Measurements from ENCODE around the gene DSG2. TPM values are rescaled to one million over a fixed set of nuclear protein-coding genes. Genes with fewer than 3 reads are reported as not detected.

DSG2 gene
- total RNA-seq, 4 donors from 2014 or later: 4.0 to 6.9 (median 5.7) TPM

DNA sequence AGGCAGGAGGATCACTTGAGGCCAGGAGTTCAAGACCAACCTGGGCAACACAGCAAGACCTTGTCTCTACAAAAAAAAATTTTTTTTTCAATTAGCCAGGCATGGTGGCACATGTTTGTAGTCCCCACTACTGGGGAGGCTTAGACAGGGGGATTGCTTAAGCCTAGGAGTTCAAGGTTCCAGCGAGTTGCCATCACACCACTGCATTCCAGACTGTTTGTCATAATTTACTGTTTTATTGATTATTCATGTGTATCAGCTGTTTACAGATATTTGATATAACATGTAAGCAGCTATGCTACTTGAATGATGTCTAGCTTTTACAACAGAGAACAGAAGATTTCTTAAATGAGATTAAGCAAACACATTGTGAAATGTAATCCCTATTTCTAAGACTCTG, 35.3 kb downstream of the DSG2 start:
- Histone ChIP-seq H3K27me3 (no peaks in the 10 kb centered on the region), H3K27ac (no peak overlapping the region), H3K9me3 (no peaks in the 10 kb centered on the region), H3K4me3 (no peak overlapping the region), H3K36me3 (no peaks in the 10 kb centered on the region), H3K4me1 (no peaks in the 10 kb centered on the region)
- 84 to 86% methylated on average over 1 of the region's 1 CpG for WGBS, 2 donors
- TF ChIP-seq EP300 (IDR thresholded peaks at IDR 0.05) (no peak), POLR2A (IDR thresholded peaks at IDR 0.05) (no peak)
- TF ChIP-seq, protein P1, sequence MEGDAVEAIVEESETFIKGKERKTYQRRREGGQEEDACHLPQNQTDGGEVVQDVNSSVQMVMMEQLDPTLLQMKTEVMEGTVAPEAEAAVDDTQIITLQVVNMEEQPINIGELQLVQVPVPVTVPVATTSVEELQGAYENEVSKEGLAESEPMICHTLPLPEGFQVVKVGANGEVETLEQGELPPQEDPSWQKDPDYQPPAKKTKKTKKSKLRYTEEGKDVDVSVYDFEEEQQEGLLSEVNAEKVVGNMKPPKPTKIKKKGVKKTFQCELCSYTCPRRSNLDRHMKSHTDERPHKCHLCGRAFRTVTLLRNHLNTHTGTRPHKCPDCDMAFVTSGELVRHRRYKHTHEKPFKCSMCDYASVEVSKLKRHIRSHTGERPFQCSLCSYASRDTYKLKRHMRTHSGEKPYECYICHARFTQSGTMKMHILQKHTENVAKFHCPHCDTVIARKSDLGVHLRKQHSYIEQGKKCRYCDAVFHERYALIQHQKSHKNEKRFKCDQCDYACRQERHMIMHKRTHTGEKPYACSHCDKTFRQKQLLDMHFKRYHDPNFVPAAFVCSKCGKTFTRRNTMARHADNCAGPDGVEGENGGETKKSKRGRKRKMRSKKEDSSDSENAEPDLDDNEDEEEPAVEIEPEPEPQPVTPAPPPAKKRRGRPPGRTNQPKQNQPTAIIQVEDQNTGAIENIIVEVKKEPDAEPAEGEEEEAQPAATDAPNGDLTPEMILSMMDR (IDR thresholded peaks at IDR 0.05): no peak
- no peak for DNase-seq (ENCODE audit: low spot score in 2 of 2)

DNA sequence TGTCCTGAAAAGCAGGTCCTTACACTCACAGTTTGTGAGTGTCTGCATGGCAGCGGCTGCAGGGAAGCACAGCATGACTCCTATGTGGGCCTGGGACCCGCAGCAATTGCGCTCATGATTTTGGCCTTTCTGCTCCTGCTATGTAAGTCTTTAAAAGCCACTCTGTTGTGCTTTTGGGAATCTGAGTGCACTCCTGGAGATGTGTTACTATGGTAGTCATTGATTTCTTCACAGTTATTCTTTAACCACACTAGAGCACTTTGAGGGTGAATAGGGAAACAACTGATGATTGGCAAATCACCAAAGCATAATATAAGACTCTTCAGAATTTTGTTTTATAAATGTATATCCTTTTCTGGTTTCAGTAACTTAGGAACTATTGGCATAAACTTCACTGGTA, 40.9 kb downstream of the DSG2 start:
- H3K4me1 ChIP-seq: no peaks in the 10 kb centered on the region
- no peak for TF ChIP-seq EP300 (IDR thresholded peaks at IDR 0.05)
- TF ChIP-seq, protein P1 (IDR thresholded peaks at IDR 0.05): no peak
- TF ChIP-seq POLR2A (IDR thresholded peaks at IDR 0.05): no peak
- DNase-seq (ENCODE audit: low spot score in 2 of 2): no peak
- H3K9me3 ChIP-seq: no peaks in the 10 kb centered on the region
- H3K27ac ChIP-seq: no peak overlapping the region
- no peak overlapping the region for H3K4me3 ChIP-seq
- H3K27me3 ChIP-seq: no peaks in the 10 kb centered on the region
- WGBS, 2 donors: 88 to 92% methylated on average over 3 of the region's 3 CpGs
- H3K36me3 ChIP-seq: no peaks in the 10 kb centered on the region

DNA sequence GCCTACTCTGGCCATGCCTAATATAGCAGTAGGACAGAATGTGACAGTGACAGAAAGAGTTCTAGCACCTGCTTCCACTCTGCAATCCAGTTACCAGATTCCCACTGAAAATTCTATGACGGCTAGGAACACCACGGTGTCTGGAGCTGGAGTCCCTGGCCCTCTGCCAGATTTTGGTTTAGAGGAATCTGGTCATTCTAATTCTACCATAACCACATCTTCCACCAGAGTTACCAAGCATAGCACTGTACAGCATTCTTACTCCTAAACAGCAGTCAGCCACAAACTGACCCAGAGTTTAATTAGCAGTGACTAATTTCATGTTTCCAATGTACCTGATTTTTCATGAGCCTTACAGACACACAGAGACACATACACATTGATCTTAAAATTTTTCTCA, 48.5 kb downstream of the DSG2 start:
- no peak for DNase-seq (ENCODE audit: low spot score in 2 of 2)
- Histone ChIP-seq H3K36me3 (no peaks in the 10 kb centered on the region), H3K4me1 (no peaks in the 10 kb centered on the region), H3K4me3 (no peak overlapping the region), H3K9me3 (no peaks in the 10 kb centered on the region), H3K27me3 (no peaks in the 10 kb centered on the region), H3K27ac (no peak overlapping the region)
- 73 to 84% methylated on average over 2 of the region's 2 CpGs for WGBS, 2 donors
- no peak for TF ChIP-seq POLR2A (IDR thresholded peaks at IDR 0.05)
- no peak for TF ChIP-seq EP300 (IDR thresholded peaks at IDR 0.05)
- TF ChIP-seq, protein P1 (IDR thresholded peaks at IDR 0.05): no peak

DNA sequence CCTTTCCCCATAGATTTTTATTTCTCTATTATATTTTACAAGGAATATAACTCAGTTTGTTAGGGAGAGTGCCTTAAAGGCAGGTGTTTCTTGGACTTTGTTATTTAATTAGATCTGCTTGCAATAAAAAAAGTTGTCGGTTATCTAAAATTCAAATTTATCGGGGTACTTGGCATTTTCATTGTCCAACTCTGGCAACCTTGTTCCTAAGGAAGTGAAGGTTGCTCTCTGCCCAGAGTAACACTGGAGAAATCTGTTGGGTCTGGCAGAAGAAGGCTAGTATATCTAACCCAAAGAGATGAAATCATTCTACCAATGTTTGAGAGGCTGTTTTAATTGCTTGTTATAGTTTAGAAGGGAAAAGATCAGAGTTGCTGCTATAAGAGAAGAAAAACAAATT, 50.9 kb downstream of the DSG2 start:
- 97 to 100% methylated on average over 2 of the region's 2 CpGs for WGBS, 2 donors
- Histone ChIP-seq H3K27me3 (no peaks in the 10 kb centered on the region), H3K4me1 (no peaks in the 10 kb centered on the region), H3K27ac (no peak overlapping the region), H3K36me3 (no peaks in the 10 kb centered on the region), H3K9me3 (no peaks in the 10 kb centered on the region), H3K4me3 (no peak overlapping the region)
- DNase-seq (ENCODE audit: low spot score in 2 of 2): no peak
- no peak for TF ChIP-seq EP300 (IDR thresholded peaks at IDR 0.05)
- TF ChIP-seq, protein P1 (IDR thresholded peaks at IDR 0.05): no peak
- TF ChIP-seq POLR2A (IDR thresholded peaks at IDR 0.05): no peak

DNA sequence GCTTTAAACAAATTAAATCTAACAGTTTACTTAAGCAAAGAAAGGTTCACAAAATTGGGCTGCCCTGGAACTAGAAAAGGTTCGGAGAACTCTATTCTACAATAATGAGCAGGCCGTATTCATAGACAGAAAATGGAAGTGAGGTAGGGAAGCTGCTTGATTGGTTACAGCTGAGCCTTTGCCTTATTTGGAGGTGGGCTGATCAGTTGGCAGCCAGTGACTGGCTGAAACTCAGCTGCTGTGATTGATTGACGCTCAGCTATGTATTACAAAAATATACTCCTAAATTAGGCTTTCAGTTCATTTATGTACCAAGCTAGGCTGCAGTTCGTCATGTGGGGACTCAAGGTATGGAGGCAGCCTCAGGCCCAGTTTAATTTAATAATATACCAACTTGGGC, 51.4 kb downstream of the DSG2 start:
- 81% methylated on average over 4 of the region's 4 CpGs for WGBS, 2 donors
- no peaks in the 10 kb centered on the region for H3K27me3 ChIP-seq
- H3K4me3 ChIP-seq: no peak overlapping the region
- H3K27ac ChIP-seq: no peak overlapping the region
- no peaks in the 10 kb centered on the region for H3K9me3 ChIP-seq
- H3K36me3 ChIP-seq: no peaks in the 10 kb centered on the region
- TF ChIP-seq POLR2A (IDR thresholded peaks at IDR 0.05) (no peak), EP300 (IDR thresholded peaks at IDR 0.05) (no peak)
- TF ChIP-seq, protein P1 (IDR thresholded peaks at IDR 0.05): no peak
- H3K4me1 ChIP-seq: no peaks in the 10 kb centered on the region
- no peak for DNase-seq (ENCODE audit: low spot score in 2 of 2)

Measured in tibial nerve (tissue), 4 donors.